Measurements from ENCODE around the gene MACC1. TPM values are rescaled to one million over a fixed set of nuclear protein-coding genes. Genes with fewer than 3 reads are reported as not detected.

MACC1 gene
- total and polyA plus RNA-seq, 2 donors (not counting 3 experiments of a cell fraction or from before 2014, with no cell fraction given): not detected

GRCh38 chr7:20112696-20113095 lies 104.5 kb downstream of the MACC1 start:
- dilution Hi-C loops (cut with MboI; ENCODE audit: extremely low pct_ligation_motif_present, low sequenced_read_pairs): no loop called here
- no peaks in the 10 kb centered on the region for H3K79me2 ChIP-seq (ENCODE audit: control insufficient read depth, insufficient read depth, low read length)
- intact Hi-C loops (cut with micrococcal nuclease): no loop called here
- H2AFZ ChIP-seq (ENCODE audit: low read depth, low read length): no peak overlapping the region
- H4K20me1 ChIP-seq (replicated peaks; ENCODE audit: control insufficient read depth, extremely low read depth, insufficient read depth, low read length): no peaks in the 10 kb centered on the region
- no peaks in the 10 kb centered on the region for H3K4me1 ChIP-seq (ENCODE audit: control insufficient read depth, extremely low read depth, insufficient read depth, low read length)
- H3K9ac ChIP-seq (replicated peaks; ENCODE audit: extremely low read depth, insufficient read depth, low read length): no peak overlapping the region
- H3K9me1 ChIP-seq (replicated peaks; ENCODE audit: control insufficient read depth, extremely low read depth, insufficient read depth, low read length): no peaks in the 10 kb centered on the region
- BruUV-seq (replicated peaks): no TSS peak
- no peak for DNase-seq (ENCODE audit: low read depth, low spot score)
- H3K9me3 ChIP-seq (replicated peaks; ENCODE audit: control insufficient read depth, insufficient read depth, low read length): no peaks in the 10 kb centered on the region
- no peak overlapping the region for H3K4me3 ChIP-seq (replicated peaks in 1 of 3; ENCODE audit: insufficient read depth in 1 of 3, low read depth in 1 of 3, low read length in 3 of 3)
- no peaks in the 10 kb centered on the region for H3K36me3 ChIP-seq (ENCODE audit: control insufficient read depth in 2 of 2, extremely low read depth in 1 of 2, insufficient read depth in 2 of 2, low read length in 2 of 2)
- H3K4me2 ChIP-seq (ENCODE audit: insufficient read depth, low read length): no peak overlapping the region
- TF ChIP-seq GATA2 (IDR thresholded peaks at IDR 0.05; ENCODE audit: insufficient read depth, insufficient read length, low read depth, low read length) (no peak), EZH2 (IDR thresholded peaks at IDR 0.05; ENCODE audit: borderline replicate concordance, low read depth, low read length, severe bottlenecking) (no peak), POLR2AphosphoS5 (IDR thresholded peaks at IDR 0.05; ENCODE audit: insufficient read depth, low read depth, low read length) (no peak), CTCF (IDR thresholded peaks at IDR 0.05; ENCODE audit: extremely low read depth in 1 of 2, insufficient read depth in 1 of 2, low read depth in 1 of 2, low read length in 2 of 2) (no peak), FOS (IDR thresholded peaks at IDR 0.05; ENCODE audit: borderline replicate concordance, insufficient read depth, low read length) (no peak), MYC (IDR thresholded peaks at IDR 0.05; ENCODE audit: low read depth, low read length) (no peak), POLR2A (IDR thresholded peaks at IDR 0.05; ENCODE audit: low read depth, low read length) (no peak), JUN (IDR thresholded peaks at IDR 0.05; ENCODE audit: borderline replicate concordance, insufficient read depth, insufficient read length, low read depth) (no peak)
- TF ChIP-seq, protein P1, sequence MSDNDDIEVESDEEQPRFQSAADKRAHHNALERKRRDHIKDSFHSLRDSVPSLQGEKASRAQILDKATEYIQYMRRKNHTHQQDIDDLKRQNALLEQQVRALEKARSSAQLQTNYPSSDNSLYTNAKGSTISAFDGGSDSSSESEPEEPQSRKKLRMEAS (IDR thresholded peaks at IDR 0.05; ENCODE audit: insufficient read depth, insufficient read length): no peak
- ChIA-PET CTCF (interaction anchor here (1.0 kb wide), 1 partner anchor 358 kb away, joined by 3 read pairs; no protein-coding TSS in a partner anchor), POLR2A (no interaction called here)
- no peak overlapping the region for H3K27ac ChIP-seq (ENCODE audit: insufficient read depth, low read depth, low read length)
- H3K27me3 ChIP-seq (ENCODE audit: control insufficient read depth in 2 of 2, insufficient read depth in 2 of 2, low read length in 2 of 2): peaks cover 0 to 5% of the 10 kb centered on the region in 2 experiments
- FAIRE-seq: no peak
